Hypothalamus (tissue), 51 donors: Measurements from ENCODE around the gene TMEM86B.

Experiments used
- DNase-seq, 51 donors: peaks; one replicate each; lab custom pipeline; 2025; lab: John Stamatoyannopoulos, UW

Gene TMEM86B, protein sequence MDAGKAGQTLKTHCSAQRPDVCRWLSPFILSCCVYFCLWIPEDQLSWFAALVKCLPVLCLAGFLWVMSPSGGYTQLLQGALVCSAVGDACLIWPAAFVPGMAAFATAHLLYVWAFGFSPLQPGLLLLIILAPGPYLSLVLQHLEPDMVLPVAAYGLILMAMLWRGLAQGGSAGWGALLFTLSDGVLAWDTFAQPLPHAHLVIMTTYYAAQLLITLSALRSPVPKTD

GRCh38 chr19:55228403-55229031, at the start of gene TMEM86B:
TSS of gene TMEM86B (minus strand) at chr19:55228763. CDS start at chr19:55228741, 22 bp downstream.
- DNase-seq, result no peak

DNA sequence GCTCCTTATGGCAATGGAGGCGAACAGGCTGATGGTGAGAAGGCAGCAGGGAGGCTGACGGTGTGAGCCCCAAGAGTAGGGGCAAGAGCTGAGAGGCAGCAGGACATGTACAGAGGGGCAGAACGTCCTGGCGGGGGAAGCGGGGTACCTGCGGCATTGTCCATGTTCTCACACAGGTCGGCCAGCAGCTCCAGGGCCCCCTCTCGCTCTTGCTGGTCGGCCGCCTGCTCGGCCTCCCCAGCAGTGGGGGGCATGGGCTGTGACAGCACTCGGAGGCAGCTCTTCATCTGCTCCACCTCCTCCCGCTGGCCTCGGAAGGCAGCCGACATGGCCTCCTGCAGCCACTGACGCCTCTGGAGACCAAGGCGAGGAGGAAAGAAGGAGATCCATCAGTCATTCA, 48.9 kb upstream of the TMEM86B start:
- no peak for DNase-seq

- DNase-seq, result no peak
Observed at GRCh38 chr19:55276720-55277430, 48.3 kb upstream of the TMEM86B start.

DNA sequence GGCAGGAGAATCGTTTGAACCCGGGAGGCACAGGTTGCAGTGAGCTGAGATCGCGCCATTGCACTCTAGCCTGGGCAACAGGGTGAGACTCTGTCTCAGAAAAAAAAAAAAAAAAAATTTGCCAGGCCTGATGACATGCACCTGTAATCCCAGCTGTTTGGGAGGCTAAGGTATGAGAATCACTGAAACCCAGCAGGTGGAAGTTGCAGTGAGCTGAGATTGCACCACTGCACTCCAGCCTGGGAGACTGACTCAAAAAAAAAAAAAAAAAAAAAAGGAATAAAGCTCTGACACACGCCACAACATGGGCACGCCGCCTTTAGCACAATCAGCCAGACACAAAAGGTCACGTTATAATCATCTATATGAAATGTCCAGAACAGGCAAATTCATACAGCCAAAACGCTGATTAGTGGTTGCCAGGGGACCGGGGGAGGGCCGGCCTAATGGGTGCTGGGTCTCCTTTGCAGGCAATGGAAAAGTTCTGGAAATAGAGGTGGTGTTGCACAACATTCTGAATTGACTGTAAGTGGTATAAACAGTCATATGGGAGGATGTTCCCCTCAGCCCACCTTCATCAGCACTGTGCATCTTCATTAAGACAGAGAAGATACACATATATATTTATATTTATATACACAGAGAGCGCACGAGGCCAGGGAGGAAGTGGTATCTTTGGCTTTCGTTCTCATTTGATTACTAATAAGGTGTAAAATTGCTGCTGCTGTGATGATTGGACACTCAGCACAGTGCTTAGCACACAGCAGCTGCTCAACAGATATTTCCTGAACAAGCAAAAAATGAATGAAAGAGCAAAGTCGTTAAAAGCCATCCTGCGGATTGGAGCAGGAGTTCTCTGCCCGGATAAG, 47.5 kb upstream of the TMEM86B start:
- no peak for DNase-seq

GRCh38 chr19:55273978-55274707, 45.6 kb upstream of the TMEM86B start:
- DNase-seq, result no peak

GRCh38 chr19:55272142-55272541, 43.6 kb upstream of the TMEM86B start:
- DNase-seq, result no peak

DNA sequence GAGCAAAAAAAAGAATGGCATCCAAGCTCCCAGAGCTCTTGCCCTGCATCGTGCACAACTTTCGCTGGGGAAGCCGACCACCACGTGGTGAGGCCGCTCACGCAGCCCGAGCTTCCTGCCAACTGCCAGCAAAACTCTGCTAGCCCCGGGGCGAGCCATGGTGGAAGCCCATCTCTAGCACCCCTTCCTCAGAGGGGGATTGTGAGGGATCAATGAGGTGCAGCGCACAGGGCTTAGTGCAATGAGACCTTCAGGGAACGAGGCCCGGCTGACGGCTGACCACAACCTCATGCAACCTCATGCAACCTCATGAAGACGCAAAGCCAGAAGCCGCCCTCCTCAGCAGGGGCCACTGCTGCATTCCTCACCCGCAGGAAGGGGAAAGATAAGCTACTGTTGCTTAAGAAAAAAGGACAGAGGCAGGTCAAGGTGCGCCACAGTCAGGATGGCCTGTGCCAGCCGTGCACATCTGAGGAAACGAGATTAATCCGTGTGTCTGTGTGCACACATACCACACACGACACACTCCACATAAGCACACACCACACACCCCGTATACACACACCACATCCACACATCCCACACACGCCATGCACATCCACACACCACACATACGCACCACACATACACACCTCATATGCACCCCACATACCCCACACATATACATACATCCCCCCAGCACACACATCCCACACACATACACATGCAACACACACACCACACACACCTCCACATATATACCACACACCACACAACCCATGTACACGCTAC, 41.8 kb upstream of the TMEM86B start:
- no peak for DNase-seq

- DNase-seq, result peak in 2 of 51 donors; percentile 28 to 32
Observed at GRCh38 chr19:55269299-55269698, 40.7 kb upstream of the TMEM86B start.

- no peak for DNase-seq
Observed at GRCh38 chr19:55266840-55267239, 38.3 kb upstream of the TMEM86B start.

GRCh38 chr19:55266404-55266803, 37.8 kb upstream of the TMEM86B start:
- no peak for DNase-seq

DNA sequence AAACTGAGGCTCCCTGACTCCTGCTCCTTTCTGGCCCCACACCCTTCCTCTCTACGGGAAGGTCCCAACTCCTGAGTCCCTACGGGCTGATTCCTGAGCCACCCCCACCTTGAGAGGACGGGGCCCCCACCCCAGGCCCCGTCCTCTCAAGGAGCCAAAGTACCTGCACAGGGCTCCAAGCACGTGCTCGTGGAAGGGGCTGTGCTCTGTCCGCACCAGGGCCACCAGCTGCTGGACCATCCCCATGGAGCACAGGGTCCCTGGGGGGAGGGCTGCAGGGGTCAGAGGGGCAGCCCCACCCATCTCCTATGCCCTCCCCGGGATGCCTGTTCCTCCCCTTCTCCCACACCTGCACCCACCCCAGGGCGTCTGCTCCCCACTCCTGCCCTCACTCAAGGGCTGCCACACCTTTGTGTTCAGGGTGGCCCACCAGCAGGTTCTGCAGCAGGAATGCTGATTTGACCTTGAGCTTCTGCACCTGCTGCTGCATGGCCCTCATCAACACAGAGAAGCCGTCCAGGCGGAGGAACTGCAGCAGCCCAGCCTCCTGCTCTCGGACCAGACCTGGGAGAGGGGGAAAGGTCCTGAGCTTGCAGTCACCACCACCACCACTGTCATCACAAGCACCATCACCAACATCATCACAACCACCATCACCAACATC, 37.3 kb upstream of the TMEM86B start:
- DNase-seq, result no peak

DNA sequence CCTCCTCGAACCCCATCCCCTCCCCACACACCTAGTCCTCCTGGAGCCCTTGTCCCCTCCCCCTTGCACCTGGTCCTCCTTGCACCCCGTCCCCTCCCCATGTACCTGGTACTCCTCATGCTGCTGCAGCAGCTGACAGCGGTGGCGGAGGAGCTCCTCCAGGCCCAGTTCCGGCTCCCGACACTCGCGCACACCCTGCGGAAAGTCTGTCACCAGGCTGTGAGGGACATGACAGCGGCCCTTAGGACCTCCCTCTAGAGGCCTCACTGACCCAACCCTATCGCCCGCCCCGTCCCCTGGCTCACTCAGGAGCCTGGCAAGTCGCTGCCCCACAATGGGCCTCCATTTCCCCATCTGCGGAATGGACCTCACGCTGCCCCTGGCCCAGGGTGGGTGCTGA, 36.6 kb upstream of the TMEM86B start:
- no peak for DNase-seq

DNA sequence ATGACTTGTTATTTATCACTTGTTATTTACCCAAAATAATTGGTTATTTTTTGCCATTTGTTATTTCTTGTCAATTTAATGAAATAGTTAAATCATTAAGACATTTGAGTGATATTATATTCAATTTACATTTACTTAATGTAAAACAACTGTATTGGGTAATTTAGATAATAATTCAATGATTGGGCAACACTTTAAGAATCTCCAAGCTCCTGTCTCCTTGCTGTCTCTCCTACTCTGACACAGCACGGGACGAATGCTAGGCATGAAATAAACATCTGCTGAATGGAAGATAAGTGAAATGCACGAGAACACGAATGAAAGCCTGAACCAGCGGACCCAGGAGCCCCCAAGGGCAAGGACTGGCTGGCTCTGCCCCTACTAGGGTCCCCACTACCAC, 36.0 kb upstream of the TMEM86B start:
- no peak for DNase-seq

DNA sequence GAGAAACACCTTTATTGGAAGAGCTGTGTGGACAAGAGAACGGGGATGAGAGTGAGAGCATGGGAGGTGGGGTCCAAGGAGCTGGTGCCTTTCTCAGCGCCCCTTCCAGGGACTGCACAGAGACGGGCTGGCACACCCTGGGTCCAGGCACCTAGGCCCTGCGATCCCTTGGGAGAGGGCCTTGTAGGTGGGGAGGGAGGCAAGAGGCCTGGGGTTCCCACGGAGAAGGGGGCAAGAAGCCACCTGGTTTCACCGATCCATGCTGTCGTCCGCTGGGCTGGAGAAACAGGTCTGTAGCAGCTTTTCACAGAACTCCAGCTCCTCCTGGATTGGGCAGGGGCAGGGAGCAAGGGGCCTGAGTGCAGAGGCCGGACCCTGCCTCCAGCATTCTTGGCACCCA, 33.8 kb upstream of the TMEM86B start:
- DNase-seq, result no peak

DNA sequence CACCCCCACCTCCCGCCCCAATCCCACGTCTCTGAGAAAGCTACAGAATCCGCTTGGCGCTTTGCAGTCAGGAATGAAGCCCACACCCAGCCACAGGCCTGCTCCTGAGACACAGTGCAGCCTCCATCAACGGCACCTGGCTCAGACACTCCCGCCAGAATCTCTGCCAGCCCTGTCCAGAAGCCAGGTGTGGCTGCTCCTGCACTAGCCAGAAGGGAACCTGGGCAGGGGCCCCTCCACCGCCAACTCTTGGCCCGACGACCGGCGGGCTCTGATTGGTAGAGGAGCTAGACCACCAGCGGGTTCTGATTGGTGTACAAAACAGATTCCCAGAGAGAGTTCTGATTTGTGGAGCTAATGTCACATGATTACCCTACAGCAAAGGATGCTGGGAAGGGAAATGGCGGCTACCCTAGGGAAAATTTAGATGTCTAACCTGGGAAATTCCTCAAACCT, 33.1 kb upstream of the TMEM86B start:
- no peak for DNase-seq

- peak in 6 of 51 donors; percentile 31 to 71 (median 43) for DNase-seq
Observed at GRCh38 chr19:55259540-55260210, 31.1 kb upstream of the TMEM86B start.

DNA sequence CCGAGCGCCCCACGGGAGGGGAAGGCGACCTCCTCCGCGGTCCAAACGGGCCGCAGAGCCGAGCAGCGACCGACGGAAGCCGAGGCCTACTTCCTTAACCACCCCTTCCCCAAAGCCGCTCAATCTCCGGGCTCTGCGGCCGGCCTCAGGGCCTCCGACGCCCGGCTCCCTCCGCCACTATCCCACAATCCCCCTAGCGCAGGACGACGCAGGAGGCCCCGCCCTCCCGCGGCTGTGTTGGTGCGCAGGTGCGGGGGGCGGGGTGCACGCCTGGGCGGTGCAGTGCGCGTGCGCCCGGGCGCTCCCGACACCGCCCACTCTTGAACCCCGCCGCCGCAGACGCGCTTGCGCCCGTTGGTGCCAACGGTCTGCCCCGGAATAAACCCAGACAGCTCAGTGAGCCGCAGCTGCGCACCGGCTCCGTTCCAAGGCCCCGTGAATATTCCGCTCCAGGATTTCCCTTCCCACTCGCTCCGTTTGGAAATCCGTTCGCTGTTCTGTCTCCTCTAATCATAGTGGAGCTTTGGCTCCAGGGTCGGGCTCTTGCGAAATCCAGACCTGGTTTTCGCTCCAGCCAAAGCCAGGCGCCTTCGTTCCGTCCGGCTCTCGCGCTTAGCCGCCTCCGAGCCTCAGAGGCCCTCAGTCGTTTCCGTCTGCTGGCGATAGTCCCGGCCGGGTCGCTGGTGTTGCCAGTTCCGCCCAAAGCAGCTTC, 30.4 kb upstream of the TMEM86B start, which contains the start of gene PPP6R1:
TSS of gene PPP6R1 (minus strand) at position 190 of the 712 bp plus-strand sequence. CDS start 11,914 bp downstream, outside the sequence.
- peak; percentile 77 to 99 (median 96) for DNase-seq
